Body of pancreas (tissue), 4 donors: Measurements from ENCODE around the gene ASIC2. TPM values are rescaled to one million over a fixed set of nuclear protein-coding genes. Genes with fewer than 3 reads are reported as not detected.

ENCODE experiments used
- ATAC-seq: fragments of 150-250 bp; one replicate; pipeline ENCODE4 v1.9.1; 2016
- DNase-seq, 4 donors: peaks; one replicate each; pipeline ENCODE4 v3.0.0-alpha.2; 2019
- H3K27ac ChIP-seq, 4 donors: fragments of 200-600 bp; sonication (generic); 1 replicate in 3 of 4; 2 replicates in 1 of 4; pipeline versions ENCODE4 v1.5.1 to v1.6.1; 2016 to 2019; ENCODE audit warnings: mild to moderate bottlenecking in 1 of 4, mixed read lengths in 1 of 4, moderate library complexity in 1 of 4
- H3K27me3 ChIP-seq, 2 donors: fragments of 200-600 bp; sonication (generic); one replicate each; pipeline ENCODE4 v1.6.0; 2016; ENCODE audit warnings: mild to moderate bottlenecking in 1 of 2
- H3K36me3 ChIP-seq, 2 donors: fragments of 200-600 bp; sonication (generic); replicated peaks in 1 of 2; 2 replicates each; pipeline ENCODE4 v1.5.1; 2016; ENCODE audit warnings: low read depth in 2 of 2; ENCODE audit not compliant: insufficient read depth in 1 of 2
- H3K4me1 ChIP-seq: fragments of 200-600 bp; sonication (generic); one replicate; pipeline ENCODE4 v1.6.0; 2016
- H3K4me3 ChIP-seq, 2 donors: fragments of 200-600 bp; sonication (generic); 1 replicate in 1 of 2; 2 replicates in 1 of 2; pipeline ENCODE4 v1.5.1; 2016 to 2019
- H3K9me3 ChIP-seq, 3 donors: fragments of 200-600 bp; sonication (generic); 1 replicate in 2 of 3; 2 replicates in 1 of 3; pipeline ENCODE4 v1.5.1; 2016
- POLR2A ChIP-seq, 3 donors: fragments of 450-650 bp; IDR thresholded peaks; one replicate each; pipeline ENCODE4 v1.6.1; 2016; ENCODE audit warnings: antibody characterized with exemption in 3 of 3, mild to moderate bottlenecking in 2 of 3
- WGBS, 2 donors: methylation state at CpG; one replicate each; pipeline ENCODE4 v1.1.5; 2017; 5-methylcytosine and 5-hydroxymethylcytosine counted together
- intact Hi-C: fragments of 100-400 bp; cut with DNase I; formaldehyde crosslinking; loops from one replicate; pipeline ENCODE4 v1.15.1; 2023
- total RNA-seq, 2 donors: library from RNA; depleted of rRNA; stranded (reverse); fragments of >200 nt; gene quantifications; one replicate each; pipeline ENCODE4 v1.1.0, GENCODE V29; 2016
- TF ChIP-seq, protein P1 (sequence below), 7 experiments: fragments of 450-650 bp in 4 of 7; fragments of 200-600 bp in 3 of 7; sonication (generic) in 3 of 7; IDR thresholded peaks; one replicate each; pipeline ENCODE4 v1.5.1; 2016 to 2019; ENCODE audit warnings: antibody characterized with exemption in 7 of 7

The ASIC2 gene
- total RNA-seq, 2 donors from 2014 or later: not detected

DNA sequence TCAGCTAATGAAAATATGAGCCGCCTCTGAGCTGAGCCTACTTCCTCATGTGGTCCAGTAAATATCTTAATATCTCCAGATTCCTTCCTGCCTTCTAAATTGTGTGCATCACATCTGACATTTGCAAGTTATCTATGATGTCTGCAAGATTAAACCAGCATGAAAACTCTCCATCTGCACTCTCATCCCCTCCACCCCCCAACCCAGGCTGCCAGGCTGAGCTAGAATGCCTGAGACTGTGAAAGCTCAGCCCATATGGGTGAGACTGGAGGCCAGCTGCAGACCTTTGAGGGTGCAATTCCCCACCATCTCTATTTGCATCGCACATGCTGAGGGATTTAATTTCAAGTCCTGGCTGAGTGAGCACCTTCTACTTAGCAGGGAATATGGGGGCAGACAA, 82.8 kb downstream of the ASIC2 start:
- no peak for DNase-seq

DNA sequence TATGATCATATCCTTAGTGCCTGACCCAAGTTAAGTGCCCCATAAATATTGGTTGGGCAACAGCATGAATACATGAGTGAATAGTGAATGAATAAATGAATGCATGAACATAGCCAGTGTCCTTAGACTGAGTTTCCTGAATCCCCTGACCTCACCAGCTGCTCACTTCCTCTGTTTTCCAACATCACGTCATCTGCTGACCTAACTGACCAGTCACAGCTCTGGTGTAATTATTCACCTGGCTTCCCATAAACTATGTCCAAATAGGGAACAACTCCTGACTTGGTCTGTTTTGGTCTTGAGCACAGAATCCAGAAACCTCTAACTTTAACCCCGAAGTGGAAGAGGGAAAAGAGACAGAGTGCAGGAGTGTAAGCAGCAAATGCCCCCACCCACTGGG, 83.4 kb downstream of the ASIC2 start:
- TF ChIP-seq, protein P1, sequence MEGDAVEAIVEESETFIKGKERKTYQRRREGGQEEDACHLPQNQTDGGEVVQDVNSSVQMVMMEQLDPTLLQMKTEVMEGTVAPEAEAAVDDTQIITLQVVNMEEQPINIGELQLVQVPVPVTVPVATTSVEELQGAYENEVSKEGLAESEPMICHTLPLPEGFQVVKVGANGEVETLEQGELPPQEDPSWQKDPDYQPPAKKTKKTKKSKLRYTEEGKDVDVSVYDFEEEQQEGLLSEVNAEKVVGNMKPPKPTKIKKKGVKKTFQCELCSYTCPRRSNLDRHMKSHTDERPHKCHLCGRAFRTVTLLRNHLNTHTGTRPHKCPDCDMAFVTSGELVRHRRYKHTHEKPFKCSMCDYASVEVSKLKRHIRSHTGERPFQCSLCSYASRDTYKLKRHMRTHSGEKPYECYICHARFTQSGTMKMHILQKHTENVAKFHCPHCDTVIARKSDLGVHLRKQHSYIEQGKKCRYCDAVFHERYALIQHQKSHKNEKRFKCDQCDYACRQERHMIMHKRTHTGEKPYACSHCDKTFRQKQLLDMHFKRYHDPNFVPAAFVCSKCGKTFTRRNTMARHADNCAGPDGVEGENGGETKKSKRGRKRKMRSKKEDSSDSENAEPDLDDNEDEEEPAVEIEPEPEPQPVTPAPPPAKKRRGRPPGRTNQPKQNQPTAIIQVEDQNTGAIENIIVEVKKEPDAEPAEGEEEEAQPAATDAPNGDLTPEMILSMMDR (IDR thresholded peaks at IDR 0.05): no peak
- no peak for TF ChIP-seq POLR2A (IDR thresholded peaks at IDR 0.05)
- DNase-seq (no peak), ATAC-seq (no peak)
- Histone ChIP-seq H3K27me3 (no peaks in the 10 kb centered on the region), H3K4me1 (no peaks in the 10 kb centered on the region), H3K4me3 (no peak overlapping the region), H3K9me3 (no peaks in the 10 kb centered on the region), H3K27ac (no peak overlapping the region), H3K36me3 (no peaks in the 10 kb centered on the region)
- WGBS, 2 donors: 25 to 62% methylated on average over 2 of the region's 2 CpGs
- intact Hi-C loops: no loop called here

More for the DNA sequence above, 82.8 kb downstream of the ASIC2 start:
- TF ChIP-seq, protein P1 (IDR thresholded peaks at IDR 0.05): no peak
- no peak for TF ChIP-seq POLR2A (IDR thresholded peaks at IDR 0.05)
- no peaks in the 10 kb centered on the region for H3K4me1 ChIP-seq
- intact Hi-C loops: no loop called here
- ATAC-seq: no peak
- H3K27ac ChIP-seq: no peak overlapping the region
- H3K27me3 ChIP-seq: no peaks in the 10 kb centered on the region
- WGBS, 2 donors: 66 to 69% methylated on average over 2 of the region's 2 CpGs
- H3K36me3 ChIP-seq: no peaks in the 10 kb centered on the region
- no peaks in the 10 kb centered on the region for H3K9me3 ChIP-seq
- H3K4me3 ChIP-seq: no peak overlapping the region

DNA sequence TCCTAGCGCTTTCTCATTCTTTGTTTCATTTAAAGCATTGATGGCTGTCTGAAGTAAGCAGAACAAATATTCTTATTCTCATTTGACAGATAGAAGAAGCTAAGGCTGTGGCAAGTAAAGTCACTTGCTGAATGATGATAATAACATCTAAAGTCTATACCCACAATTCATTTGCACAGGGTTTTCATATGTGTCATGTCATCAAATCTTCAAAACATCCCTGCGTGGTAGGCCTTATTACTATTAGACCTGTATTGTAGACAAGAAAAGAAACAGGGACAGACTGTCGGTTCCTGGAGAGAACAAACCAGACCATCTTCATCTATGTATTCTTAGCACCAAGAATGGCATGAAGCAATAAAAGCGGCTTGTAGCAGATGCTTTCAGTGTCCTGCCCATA, 85.9 kb downstream of the ASIC2 start:
- Histone ChIP-seq H3K27me3 (no peaks in the 10 kb centered on the region), H3K4me1 (no peaks in the 10 kb centered on the region), H3K4me3 (no peak overlapping the region), H3K36me3 (no peaks in the 10 kb centered on the region), H3K27ac (no peak overlapping the region), H3K9me3 (no peaks in the 10 kb centered on the region)
- TF ChIP-seq, protein P1 (IDR thresholded peaks at IDR 0.05): no peak
- TF ChIP-seq POLR2A (IDR thresholded peaks at IDR 0.05): no peak
- 85 to 90% methylated on average over 4 of the region's 4 CpGs for WGBS, 2 donors
- no peak for DNase-seq
- ATAC-seq: no peak
- intact Hi-C loops: no loop called here

DNA sequence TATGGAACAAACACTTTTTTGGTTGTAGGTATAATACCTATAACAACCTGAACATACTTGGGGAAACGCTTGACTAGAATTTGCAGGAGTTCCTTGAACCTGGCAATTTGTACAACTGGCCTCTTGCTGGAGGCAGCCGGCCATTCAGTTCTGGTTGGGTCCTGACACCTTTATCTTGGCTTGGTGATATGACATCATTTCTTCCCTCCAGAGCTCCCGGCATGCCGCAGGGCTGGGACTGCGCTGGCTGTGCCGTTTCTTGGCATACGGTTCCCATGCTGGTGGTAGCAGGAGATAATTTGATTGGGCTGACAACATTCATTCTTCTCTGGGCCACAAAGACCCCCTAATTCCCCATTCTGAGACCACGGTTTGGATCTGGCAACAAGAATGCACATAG, 87.5 kb downstream of the ASIC2 start:
- H3K27me3 ChIP-seq: no peaks in the 10 kb centered on the region
- DNase-seq (no peak), ATAC-seq (no peak)
- no peak overlapping the region for H3K4me3 ChIP-seq
- no peaks in the 10 kb centered on the region for H3K4me1 ChIP-seq
- no peak overlapping the region for H3K27ac ChIP-seq
- TF ChIP-seq, protein P1 (IDR thresholded peaks at IDR 0.05): no peak
- TF ChIP-seq POLR2A (IDR thresholded peaks at IDR 0.05): no peak
- no peaks in the 10 kb centered on the region for H3K9me3 ChIP-seq
- intact Hi-C loops: no loop called here
- 69 to 75% methylated on average over 8 of the region's 8 CpGs for WGBS, 2 donors
- H3K36me3 ChIP-seq: no peaks in the 10 kb centered on the region

DNA sequence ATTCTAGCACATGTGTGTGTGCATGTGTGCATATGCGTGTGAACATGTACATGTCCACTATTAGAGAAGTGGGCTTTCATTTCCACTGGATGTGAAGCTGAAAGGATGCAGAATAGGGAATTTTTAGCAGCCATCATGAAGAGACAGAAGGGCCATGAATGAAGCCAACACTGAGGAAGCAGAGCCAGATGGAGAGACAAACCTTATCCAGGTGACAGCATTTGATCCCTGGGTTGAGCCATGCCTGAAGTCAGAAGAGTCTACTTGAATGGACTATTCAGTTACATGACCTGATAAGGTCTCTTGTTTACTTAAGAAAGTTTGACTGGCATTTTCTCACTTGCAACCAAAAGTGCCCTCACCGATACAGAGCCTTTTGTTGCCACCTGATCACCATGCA, 88.4 kb downstream of the ASIC2 start:
- H3K27ac ChIP-seq: no peak overlapping the region
- 69 to 77% methylated on average over 2 of the region's 2 CpGs for WGBS, 2 donors
- no peak for TF ChIP-seq POLR2A (IDR thresholded peaks at IDR 0.05)
- TF ChIP-seq, protein P1 (IDR thresholded peaks at IDR 0.05): no peak
- no peak for ATAC-seq
- H3K4me1 ChIP-seq: no peaks in the 10 kb centered on the region
- no peaks in the 10 kb centered on the region for H3K27me3 ChIP-seq
- no peaks in the 10 kb centered on the region for H3K36me3 ChIP-seq
- no peaks in the 10 kb centered on the region for H3K9me3 ChIP-seq
- no peak for DNase-seq
- H3K4me3 ChIP-seq: no peak overlapping the region
- intact Hi-C loops: no loop called here
